Retinal pigment epithelial cell (primary cell): ENCODE measurements around the gene MYRF.

Experiments
- DNase-seq: peaks from one replicate; pipeline ENCODE4 v3.0.0-alpha.2; 2010; ENCODE audit warnings: low read depth
- H3K4me3 ChIP-seq: 2 replicates; pipeline ENCODE4 v1.5.1; 2011; ENCODE audit warnings: mild to moderate bottlenecking, low read length, control low read depth, moderate library complexity
- TF ChIP-seq, protein P1 (sequence below): conservative IDR thresholded peaks from 2 replicates; pipeline ENCODE4 v1.5.1; 2011; ENCODE audit warnings: low read depth, low read length, control low read depth, inconsistent platforms

The MYRF gene

DNA sequence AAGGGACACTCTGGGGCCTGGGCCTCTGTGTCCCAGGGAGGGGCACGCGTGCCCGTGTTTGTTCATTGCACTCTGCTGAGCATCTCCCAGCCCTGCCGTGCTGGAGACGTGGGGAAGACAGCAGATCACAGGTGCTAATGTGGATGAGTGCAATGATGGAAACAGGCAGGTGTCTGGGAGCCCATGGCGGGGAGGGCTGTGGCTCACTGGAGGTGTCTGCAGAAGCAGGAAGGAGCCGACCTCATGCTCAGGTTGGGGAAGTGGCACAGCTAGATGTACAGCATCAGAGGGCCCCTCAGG, 32.0 kb downstream of the MYRF start:
- H3K4me3 ChIP-seq = no peak overlapping the region
- no peak for DNase-seq
- TF ChIP-seq, protein P1, sequence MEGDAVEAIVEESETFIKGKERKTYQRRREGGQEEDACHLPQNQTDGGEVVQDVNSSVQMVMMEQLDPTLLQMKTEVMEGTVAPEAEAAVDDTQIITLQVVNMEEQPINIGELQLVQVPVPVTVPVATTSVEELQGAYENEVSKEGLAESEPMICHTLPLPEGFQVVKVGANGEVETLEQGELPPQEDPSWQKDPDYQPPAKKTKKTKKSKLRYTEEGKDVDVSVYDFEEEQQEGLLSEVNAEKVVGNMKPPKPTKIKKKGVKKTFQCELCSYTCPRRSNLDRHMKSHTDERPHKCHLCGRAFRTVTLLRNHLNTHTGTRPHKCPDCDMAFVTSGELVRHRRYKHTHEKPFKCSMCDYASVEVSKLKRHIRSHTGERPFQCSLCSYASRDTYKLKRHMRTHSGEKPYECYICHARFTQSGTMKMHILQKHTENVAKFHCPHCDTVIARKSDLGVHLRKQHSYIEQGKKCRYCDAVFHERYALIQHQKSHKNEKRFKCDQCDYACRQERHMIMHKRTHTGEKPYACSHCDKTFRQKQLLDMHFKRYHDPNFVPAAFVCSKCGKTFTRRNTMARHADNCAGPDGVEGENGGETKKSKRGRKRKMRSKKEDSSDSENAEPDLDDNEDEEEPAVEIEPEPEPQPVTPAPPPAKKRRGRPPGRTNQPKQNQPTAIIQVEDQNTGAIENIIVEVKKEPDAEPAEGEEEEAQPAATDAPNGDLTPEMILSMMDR = no peak

DNA sequence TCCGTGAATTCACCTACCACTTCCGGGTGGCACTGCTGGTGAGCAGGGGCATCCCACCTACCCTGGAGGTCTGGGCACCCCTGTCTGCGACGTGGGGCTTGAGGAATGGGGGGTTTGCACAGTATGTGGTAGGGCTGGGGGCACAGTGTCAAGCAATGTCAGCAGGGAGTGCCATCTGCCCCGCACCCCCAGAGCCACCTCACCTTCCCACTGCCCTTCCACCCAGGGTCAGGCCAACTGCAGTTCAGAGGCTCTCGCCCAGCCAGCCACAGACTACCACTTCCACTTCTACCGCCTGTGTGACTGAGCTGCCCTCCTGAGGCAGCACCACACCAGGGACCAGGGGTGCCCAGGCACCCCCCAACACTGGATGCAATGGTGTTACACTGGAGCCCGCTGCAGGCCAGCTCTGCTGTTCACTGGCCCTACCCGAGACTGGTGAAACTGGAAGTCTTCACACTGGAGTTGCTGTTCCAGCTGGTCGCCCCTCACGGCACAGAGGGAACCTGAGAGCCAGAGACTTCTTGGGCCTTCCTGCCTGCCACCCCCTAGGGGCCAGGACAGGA, 33.5 kb downstream of the MYRF start:
- no peak overlapping the region for H3K4me3 ChIP-seq
- DNase-seq = no peak
- TF ChIP-seq, protein P1 = no peak

- H3K4me3 ChIP-seq = no peak overlapping the region
- TF ChIP-seq, protein P1 = peak; percentile 91
- DNase-seq = peak; percentile 77
Observed at GRCh38 chr11:61787928-61788491, 35.6 kb downstream of the MYRF start.

DNA sequence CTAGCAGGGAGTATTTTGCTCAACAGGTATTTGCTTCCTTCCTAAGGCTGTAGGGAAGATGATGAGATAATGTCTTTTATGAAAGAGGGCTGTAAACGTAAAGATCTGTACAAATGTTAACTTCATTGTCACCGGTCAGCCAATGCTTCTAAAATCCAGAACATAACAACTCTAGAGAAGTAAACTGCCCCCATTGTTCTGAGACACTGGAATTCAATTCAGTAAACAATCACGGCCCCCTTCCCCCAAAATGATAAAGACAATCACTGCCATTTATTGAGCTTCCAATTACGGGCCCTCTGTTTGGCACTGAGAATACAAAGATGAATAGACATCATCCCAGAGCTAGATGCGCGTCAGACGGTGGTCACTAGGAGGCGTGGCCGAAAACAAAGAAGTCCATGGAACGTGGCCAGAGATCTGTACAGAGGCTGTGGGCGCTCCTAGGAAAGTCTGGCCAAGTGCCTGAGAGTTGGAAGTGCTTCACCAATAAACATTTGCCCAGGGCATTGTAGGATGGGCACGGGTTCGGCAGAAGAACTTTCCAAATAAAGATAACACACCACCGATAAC, 39.4 kb downstream of the MYRF start:
- peak overlapping the region; percentile 88 for H3K4me3 ChIP-seq
- peak; percentile 80 for DNase-seq
- TF ChIP-seq, protein P1 = no peak

GRCh38 chr11:61792310-61793082, 40.1 kb downstream of the MYRF start, which contains the start of the genes FEN1 and TMEM258:
TSS of gene FEN1 (plus strand) at chr11:61792911. CDS start at chr11:61795362, 2,451 bp downstream.
TSS of gene TMEM258 (minus strand) at chr11:61792599. CDS start at chr11:61792558, 41 bp downstream.
- TF ChIP-seq, protein P1 = no peak
- peak within 1 kb of the TSS; percentile 88 for H3K4me3 ChIP-seq
- peak; percentile 86 for DNase-seq

DNA sequence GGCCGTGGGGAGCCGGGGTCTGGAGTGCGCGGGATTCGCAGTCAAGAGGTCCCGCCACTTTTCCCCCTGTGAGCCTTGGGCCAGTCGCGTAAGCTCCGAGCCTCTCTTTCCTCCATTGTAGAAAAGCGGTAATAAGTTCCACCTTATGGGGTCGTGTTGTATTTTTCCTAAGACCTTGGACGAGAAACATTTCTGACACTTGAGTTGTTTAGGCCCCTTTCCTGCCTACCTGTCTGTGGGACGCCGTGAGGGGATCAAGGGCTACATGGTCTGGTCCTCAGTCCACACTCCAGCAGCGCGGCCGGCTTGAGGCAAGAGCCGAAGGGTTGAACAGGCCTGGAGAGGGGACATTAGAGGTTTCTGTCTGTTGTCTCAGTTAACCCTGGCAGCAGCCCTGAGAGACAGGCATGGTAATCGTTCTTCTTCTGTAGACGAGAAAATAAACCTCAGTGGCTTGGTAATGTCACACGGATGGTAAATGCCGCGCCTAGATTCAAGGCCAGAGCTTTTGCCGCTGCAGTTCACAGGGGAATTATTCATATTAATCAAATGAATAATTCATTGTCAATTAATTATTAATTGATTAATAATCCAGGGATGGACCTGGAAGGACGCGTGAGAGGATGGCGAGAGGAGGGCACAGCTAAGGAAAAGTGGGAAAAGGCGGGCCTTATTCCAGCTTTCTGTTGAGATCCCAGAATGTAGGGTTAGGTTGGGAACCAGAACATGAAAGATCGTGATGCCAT, 40.8 kb downstream of the MYRF start:
- TF ChIP-seq, protein P1 = no peak
- H3K4me3 ChIP-seq = peak overlapping the region; percentile 88
- DNase-seq = no peak
